Right atrium auricular region (tissue), 2 donors: Measurements from ENCODE around the gene MAD1L1. TPM values are rescaled to one million over a fixed set of nuclear protein-coding genes. Genes with fewer than 3 reads are reported as not detected.

Experiments
- DNase-seq: peaks from one replicate; pipeline ENCODE4 v3.0.0-alpha.2; 2019; ENCODE audit warnings: low spot score
- H3K27ac ChIP-seq, 2 donors: fragments of 200-600 bp; sonication (generic); 1 replicate in 1 of 2; 2 replicates in 1 of 2; pipeline ENCODE4 v1.5.1; 2016 to 2019
- H3K27me3 ChIP-seq, 2 donors: fragments of 200-600 bp; sonication (generic); one replicate each; pipeline versions ENCODE4 v1.5.1 to v1.6.0; 2017 to 2019
- H3K36me3 ChIP-seq: fragments of 200-600 bp; sonication (generic); one replicate; pipeline ENCODE4 v1.5.1; 2016
- H3K4me1 ChIP-seq, 2 donors: fragments of 200-600 bp; sonication (generic); one replicate each; pipeline versions ENCODE4 v1.5.1 to v1.6.0; 2017 to 2019
- H3K4me3 ChIP-seq, 2 donors: fragments of 200-600 bp; sonication (generic); 1 replicate in 1 of 2; 2 replicates in 1 of 2; pipeline ENCODE4 v1.5.1; 2017 to 2019; ENCODE audit warnings: mild to moderate bottlenecking in 1 of 2, moderate library complexity in 1 of 2
- H3K9me3 ChIP-seq, 2 donors: fragments of 200-600 bp; sonication (generic); one replicate each; pipeline ENCODE4 v1.5.1; 2019
- CTCF ChIP-seq, 2 donors: fragments of 200-600 bp; sonication (generic); IDR thresholded peaks; one replicate each; pipeline ENCODE4 v1.5.1; 2019; ENCODE audit warnings: antibody characterized with exemption in 2 of 2
- total RNA-seq, 2 donors: library from RNA; depleted of rRNA; stranded (reverse); fragments of >200 nt; gene quantifications; one replicate each; pipeline ENCODE4 v1.1.0, GENCODE V29; 2016

Gene MAD1L1
- total RNA-seq, 2 donors from 2014 or later: 13.3 to 31.9 TPM

GRCh38 chr7:2001601-2002442 lies 230.9 kb downstream of the MAD1L1 start:
- no peak for DNase-seq
- TF ChIP-seq CTCF (IDR thresholded peaks at IDR 0.05): no peak
- H3K27me3 ChIP-seq: no peaks in the 10 kb centered on the region
- H3K27ac ChIP-seq: no peak overlapping the region
- no peak overlapping the region for H3K4me3 ChIP-seq
- H3K36me3 ChIP-seq: no peaks in the 10 kb centered on the region
- no peaks in the 10 kb centered on the region for H3K9me3 ChIP-seq
- peaks cover 0 to 12% of the 10 kb centered on the region in 2 donors for H3K4me1 ChIP-seq

GRCh38 chr7:2000746-2001321 lies 231.9 kb downstream of the MAD1L1 start:
- TF ChIP-seq CTCF (IDR thresholded peaks at IDR 0.05): no peak
- peaks cover 0 to 2% of the 10 kb centered on the region in 2 donors for H3K4me1 ChIP-seq
- no peaks in the 10 kb centered on the region for H3K36me3 ChIP-seq
- H3K27ac ChIP-seq: no peak overlapping the region
- H3K9me3 ChIP-seq: no peaks in the 10 kb centered on the region
- DNase-seq: no peak
- no peaks in the 10 kb centered on the region for H3K27me3 ChIP-seq
- H3K4me3 ChIP-seq: no peak overlapping the region

- DNase-seq: no peak
- Histone ChIP-seq H3K9me3 (no peaks in the 10 kb centered on the region), H3K4me3 (no peak overlapping the region), H3K27me3 (no peaks in the 10 kb centered on the region), H3K4me1 (no peaks in the 10 kb centered on the region), H3K36me3 (no peaks in the 10 kb centered on the region), H3K27ac (no peak overlapping the region)
- TF ChIP-seq CTCF (IDR thresholded peaks at IDR 0.05): no peak
These were observed 232.5 kb downstream of the MAD1L1 start for GRCh38 chr7:2000153-2000687.

GRCh38 chr7:1999278-1999984 lies 233.3 kb downstream of the MAD1L1 start:
- DNase-seq: no peak
- no peaks in the 10 kb centered on the region for H3K36me3 ChIP-seq
- H3K4me1 ChIP-seq: no peaks in the 10 kb centered on the region
- TF ChIP-seq CTCF (IDR thresholded peaks at IDR 0.05): no peak
- H3K27me3 ChIP-seq: no peaks in the 10 kb centered on the region
- no peak overlapping the region for H3K27ac ChIP-seq
- no peak overlapping the region for H3K4me3 ChIP-seq
- no peaks in the 10 kb centered on the region for H3K9me3 ChIP-seq

- TF ChIP-seq CTCF (IDR thresholded peaks at IDR 0.05): no peak
- no peak overlapping the region for H3K27ac ChIP-seq
- no peak for DNase-seq
- H3K9me3 ChIP-seq: no peaks in the 10 kb centered on the region
- H3K4me3 ChIP-seq: no peak overlapping the region
- H3K4me1 ChIP-seq: peaks cover 0 to 9% of the 10 kb centered on the region in 2 donors
- no peaks in the 10 kb centered on the region for H3K27me3 ChIP-seq
- H3K36me3 ChIP-seq: no peaks in the 10 kb centered on the region
These were observed 234.6 kb downstream of the MAD1L1 start for GRCh38 chr7:1998146-1998545.
